GM12872 (cell line): Measurements from ENCODE around the gene GM2A.

Source experiments
- CTCF ChIP-seq: IDR thresholded peaks from 3 replicates; pipeline ENCODE4 v1.5.1; 2011; ENCODE audit warnings: low read depth, mild to moderate bottlenecking, low read length, moderate library complexity; ENCODE audit not compliant: insufficient read depth

GM2A gene

GRCh38 chr5:151255621-151256286 is 2.8 kb downstream of the GM2A start:
- TF ChIP-seq CTCF: no peak

- TF ChIP-seq CTCF: no peak
Measured at GRCh38 chr5:151257731-151258181, 4.8 kb downstream of the GM2A start.

- TF ChIP-seq CTCF: no peak
Measured at GRCh38 chr5:151258201-151258611, 5.2 kb downstream of the GM2A start.

GRCh38 chr5:151258816-151259215 is 5.8 kb downstream of the GM2A start:
- TF ChIP-seq CTCF: no peak

GRCh38 chr5:151259931-151260330 is 6.9 kb downstream of the GM2A start:
- no peak for TF ChIP-seq CTCF

- TF ChIP-seq CTCF: no peak
Measured at GRCh38 chr5:151262532-151262931, 9.5 kb downstream of the GM2A start.

GRCh38 chr5:151264113-151264512 is 11.1 kb downstream of the GM2A start:
- no peak for TF ChIP-seq CTCF
